GM19239 (cell line): ENCODE results near the gene BRSK1.

ENCODE experiments used
- DNase-seq: peaks from one replicate; pipeline ENCODE4 v3.0.0; 2011; ENCODE audit warnings: low spot score; ENCODE audit not compliant: insufficient read length
- FAIRE-seq: peaks from 2 replicates; lab custom pipeline; 2011; peaks lifted over from hg19 to GRCh38; lab: Jason Lieb, UNC

The BRSK1 gene

DNA sequence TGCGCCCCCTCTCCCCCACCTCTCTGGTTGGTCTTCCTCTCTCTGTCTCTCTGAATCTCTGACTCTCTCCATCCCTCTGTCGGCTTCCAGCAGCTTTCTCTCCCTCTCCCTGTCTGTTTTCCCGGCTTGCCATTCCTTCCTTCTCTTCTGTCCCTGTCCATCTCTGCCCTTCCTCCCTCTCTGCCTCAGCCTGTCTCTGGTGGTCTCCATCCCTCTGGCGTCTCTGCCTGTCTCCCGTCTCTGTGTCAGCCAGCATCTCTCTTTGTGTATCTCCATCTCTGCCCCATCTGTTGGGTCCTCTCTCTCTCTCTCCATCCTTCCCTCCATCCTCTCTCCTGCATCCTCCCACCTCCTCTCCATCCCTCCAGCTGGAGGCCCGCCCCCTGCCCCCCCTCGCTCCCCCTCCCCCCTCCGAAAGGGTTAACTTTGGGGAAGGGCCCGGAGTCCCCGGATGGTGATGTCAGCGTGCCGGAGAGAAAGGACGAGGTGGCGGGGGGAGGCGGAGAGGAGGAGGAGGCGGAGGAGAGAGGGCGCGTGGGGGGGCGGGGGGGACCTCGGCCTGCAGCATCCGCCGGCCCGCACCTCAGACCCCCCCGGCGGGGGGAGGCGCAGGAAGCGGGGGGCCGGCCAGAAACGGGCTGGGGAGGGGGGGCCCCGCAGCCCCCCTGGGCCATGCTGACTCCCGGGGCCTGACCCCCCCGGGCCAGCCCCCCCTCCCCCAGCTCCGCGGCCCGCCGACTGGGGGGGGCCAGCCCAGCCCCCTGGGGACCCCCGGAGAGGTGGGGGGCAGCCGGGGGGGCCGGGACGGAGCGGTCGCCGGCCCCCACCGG, at the start of gene BRSK1:
Gene BRSK1, plus strand, starts transcription at position 450 of the 830 bp plus-strand sequence. CDS start 446 bp downstream, outside the sequence.
- FAIRE-seq (no peak), DNase-seq (no peak)

DNA sequence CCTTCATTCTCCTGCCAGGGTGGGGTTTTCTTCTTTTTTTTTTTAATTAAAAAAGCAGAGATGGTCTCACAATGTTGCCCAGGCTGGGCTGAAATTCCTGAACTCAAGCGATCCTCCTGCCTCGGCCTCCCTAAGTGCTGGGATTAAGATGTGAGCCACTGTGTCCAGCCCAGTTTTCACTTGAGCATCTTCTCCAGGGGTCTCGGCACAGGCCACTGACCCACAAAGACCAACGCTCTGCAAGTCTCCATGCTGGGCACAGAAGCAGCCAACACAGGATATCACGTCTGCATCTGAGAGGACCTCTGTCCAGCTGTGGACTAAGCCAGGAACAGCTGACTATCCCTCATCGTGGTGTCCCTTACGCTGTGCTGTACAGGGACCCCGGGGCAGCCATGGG, 45.8 kb upstream of the BRSK1 start:
- FAIRE-seq (no peak), DNase-seq (no peak)

DNA sequence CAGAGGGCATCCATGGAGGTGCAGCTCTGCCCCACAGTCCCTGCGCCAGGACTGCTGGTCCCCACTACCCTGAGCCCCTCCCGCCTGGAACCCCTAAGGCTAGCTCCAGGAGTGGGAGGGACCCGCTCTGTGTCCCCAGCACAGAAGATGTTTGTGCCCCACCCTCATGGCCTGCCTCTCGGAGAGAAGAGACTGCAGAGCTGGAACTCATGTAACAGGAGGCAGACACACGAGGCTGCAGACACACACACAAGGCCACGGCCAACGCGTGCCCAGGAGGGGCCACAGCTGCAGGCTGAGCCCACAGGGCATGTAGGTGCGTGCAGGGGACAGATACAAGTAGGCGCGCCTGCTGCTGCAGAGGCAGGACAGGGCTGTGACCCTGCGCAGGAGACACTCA, 44.8 kb upstream of the BRSK1 start:
- no peak for FAIRE-seq
- DNase-seq = no peak

DNA sequence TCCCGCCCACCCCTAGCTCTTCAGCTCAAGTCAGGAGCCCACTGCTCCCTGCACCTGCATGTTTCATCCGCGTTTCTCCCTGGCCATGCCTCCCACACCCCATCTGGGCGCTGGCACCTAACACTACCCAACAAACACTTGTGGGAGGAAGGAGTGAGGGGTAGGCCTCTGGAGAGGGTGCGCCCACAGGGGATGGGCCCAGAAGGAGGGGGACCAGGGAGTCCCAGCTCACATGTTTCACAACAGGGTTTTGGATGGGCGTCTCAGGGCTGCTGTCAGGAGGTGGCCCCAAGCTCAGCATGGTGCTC, 43.1 kb upstream of the BRSK1 start:
- FAIRE-seq (no peak), DNase-seq (no peak)

DNA sequence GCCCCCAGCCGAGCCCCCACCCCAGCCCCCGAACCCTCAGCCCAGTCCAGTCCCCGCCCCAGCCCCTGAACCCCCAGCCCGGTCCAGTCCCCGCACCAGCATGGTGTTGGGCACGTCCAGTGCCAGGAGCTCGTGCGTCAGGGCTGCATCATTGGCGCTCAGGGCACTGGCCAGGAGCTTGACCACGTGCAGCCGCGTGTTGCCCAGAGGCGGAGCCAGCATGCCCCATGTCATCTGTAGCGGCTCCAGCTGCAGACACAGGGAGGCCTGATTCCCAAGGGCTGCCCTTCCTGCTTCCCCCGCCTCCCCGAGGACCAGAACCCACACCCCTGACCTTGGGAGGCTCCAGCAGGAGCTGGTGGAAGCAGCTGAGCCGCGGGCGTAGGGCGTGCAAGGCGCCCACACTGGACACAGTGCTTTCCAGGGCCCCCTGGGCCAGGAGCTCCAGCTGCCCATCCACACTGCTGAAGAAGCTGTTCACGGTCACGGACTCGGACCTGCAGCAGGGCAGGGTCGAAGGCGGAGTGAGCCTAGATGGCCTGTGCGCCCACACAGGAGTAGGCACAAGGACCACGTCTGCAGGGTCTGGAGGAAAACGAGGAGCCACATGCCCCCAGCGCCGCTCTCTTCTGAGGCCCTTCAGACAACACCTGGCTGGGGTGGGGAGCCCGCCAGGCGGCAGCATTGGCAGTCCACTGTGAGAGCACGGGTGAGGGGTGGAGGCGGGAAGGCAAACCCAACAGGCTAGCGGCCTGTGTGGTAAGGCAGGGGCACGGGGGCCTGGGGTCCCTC, 42.5 kb upstream of the BRSK1 start:
- DNase-seq (no peak), FAIRE-seq (no peak)

DNA sequence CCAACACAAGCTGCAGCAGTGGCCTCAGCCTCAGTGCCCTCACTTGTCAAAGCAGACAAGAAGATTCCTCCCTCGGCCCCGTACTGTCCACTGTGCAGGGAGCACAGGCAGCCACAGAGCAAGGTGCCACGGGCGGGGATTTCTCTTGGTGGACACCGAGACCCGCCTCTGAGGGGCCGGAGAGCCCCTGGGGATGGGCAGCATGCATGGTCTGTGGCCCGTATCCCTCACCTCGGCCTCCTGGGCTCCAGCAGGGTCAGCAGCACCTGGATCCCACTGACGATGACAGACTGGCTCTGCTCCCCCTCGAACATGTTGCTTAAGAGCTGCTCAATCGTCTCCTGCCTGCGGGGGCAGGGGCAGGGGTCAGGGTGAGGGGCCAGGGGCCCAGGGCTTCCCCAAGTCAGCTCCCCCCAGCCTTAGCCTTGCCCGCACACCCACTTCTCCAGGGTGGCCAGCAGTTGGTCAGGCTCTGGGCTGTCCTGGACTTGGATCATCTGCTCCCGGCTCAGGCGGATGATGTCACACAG, 41.8 kb upstream of the BRSK1 start:
- no peak for DNase-seq
- no peak for FAIRE-seq

DNA sequence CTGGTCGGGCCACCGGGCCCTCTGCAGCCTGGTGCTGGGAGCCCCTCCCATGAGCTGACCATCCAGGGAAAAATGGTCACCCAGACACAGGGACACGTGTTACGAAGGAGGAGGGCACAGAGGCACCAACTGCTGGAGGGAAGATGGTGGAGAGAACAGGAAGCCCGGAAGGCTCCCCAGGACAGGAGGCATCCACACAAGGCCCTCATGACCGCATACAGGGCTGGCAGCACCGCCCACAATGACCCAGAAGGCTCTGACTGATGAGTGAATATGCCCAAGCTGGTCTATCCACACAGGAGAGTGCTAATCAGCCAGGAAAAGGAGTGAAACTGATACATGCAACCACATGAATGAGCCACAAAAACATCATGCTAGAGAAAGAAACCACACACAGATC, 41.3 kb upstream of the BRSK1 start:
- DNase-seq (no peak), FAIRE-seq (no peak)

DNA sequence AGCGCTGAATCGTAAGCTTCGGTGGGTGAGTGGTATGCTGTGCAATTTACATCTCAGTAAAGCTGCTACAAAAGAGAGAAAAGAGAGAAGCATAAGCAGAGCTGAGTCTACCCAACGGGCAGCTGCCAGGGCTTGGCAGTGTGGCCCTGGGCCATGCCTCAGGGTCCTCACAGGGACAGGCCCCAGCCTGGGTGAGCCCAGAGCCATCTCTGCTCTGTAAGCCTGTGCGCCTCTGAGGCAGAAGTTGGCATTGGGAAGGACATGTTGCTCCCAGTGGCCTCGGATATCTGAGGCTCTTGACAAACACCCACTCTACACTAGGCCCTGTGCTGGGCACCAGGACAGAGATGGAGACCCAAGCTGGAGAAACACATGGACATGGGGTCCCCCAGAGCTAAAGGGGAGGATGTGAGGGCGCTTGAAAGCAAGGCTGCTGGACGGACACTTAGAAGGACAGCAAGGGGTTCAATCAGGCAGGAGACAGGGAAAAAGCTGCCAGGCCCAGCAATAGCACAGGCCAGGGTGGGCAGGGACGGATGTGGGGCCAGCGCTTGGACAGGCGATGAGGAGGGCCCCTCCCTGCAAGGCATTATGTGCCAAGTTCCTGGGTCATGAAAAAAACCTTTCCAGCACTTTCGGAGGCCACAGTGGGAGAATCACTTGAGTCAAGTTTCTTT, 39.7 kb upstream of the BRSK1 start:
- no peak for FAIRE-seq
- DNase-seq = no peak

DNA sequence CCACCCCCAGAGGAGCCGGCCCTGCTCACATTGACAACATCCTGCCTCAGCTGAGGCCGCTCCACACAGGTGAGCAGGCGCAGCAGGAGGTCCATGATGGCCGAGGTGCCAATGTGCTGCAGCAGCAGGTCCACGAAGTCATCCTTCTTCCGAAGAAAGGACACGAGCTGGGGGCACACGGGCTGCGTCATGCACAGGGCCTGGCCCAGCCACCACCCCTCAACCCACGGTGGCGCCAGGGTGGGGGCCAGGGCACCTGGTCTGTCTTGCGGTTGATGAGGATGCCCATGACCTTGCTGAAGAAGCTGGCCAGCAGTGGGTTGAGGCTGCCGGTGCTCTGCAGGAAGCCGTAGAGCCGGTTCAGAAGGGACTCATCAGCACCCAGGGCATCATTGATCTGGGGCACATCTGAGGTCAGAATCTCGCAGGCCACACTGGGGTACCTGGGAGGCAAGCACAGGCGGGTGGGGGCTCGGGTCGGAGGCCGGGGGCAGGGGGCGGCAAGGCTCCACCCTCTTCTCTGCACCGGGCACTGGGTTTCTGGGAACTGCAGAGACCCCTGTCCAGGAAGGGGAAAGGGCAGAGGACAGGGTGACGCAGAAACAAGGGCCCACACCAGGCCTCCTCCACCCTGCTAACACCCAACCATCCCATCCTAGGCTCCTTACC, 38.4 kb upstream of the BRSK1 start:
- FAIRE-seq (no peak), DNase-seq (no peak)

DNA sequence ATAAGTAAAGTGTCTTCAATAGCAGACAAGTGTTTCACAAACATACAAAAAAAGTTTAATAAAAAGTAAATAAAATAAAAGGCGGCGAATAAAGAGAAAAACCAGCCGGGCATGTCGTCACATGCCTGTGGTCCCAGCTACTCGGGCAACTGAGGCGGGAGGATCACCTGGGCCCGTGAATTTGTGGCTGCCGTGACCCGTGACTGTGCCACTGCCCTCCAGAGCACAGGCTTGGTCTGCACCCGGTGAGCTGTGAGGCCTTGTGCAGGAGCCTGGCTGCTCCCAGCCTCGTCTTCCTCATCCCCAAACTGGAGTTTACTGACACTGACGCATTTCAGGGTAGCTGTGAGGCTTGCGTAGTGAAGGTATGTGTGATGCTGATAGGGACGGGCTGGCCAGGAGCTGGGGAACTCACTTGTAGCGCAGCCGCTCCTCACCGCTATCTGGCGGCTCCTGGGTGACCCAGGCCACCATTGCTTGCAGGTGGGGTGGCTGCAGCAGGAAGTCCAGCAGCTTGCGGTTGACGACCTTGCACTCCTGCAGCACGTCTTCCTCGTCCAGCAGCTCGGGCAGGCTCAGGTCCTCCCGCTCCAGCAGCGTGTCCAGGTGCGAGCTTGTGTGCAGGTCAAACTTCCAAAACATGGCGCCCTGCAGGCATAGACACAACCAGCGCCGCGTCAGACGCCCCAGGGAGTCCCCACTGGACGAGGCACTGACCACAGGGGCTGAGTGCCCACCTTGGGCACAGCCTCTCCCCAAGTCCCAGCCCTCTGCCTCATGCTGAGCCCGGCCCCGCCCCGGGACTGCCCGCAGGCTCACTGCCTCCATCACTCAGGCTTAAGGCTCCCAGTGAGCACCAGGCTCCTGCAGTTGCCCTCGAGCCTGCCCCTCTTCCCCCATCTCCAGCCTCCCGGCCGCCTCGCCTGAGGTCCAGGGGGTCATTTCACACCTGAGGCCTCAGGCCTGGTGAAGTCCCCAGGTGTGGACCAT, 37.0 kb upstream of the BRSK1 start:
- DNase-seq (no peak), FAIRE-seq (no peak)

DNA sequence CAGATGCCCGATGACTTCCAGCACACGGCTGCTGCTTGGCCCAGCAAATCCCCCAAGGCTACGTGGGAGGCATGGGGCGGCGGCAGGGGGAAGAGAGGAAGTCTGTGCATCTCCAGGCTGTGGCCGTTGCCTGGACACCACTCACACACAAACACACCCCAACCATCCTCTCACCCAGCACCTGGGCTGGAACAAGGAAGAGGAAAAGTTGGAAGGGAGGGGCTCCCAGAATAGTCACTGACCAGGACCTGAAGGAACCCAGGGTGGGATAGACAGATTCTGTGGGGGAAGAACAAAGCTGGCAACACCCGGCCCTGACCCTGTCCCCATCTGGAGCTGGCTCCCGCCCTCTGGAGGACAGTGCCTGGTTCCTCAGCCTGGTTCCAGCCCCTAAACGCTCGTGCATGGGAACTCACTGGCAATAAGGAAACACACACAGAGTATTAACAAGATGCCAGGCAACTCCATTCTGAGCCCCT, 36.1 kb upstream of the BRSK1 start:
- DNase-seq (no peak), FAIRE-seq (no peak)

DNA sequence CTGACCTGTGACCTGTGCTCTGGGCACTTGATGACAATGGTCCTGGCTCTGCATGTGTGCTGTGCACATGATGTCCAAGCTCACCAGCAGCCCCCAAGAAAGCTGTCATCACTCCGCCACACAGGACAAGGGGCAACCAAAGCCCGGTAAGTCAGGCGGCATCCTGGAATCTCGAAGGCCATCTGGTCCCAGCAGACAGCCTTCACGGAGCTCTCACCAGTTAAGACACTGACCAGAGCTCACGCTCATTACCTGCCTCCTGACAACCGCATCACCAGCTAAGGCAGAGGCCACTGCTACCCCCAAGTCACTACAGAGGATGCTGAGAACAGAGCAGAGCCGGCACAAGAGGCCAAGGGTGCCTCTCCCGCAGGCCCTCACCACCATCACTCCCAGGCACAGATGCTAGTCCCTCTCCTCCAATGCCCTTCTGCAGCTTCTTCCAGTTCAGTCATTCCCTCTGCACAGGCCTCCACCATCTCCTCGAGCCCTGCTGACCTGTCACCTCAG, 35.6 kb upstream of the BRSK1 start:
- no peak for FAIRE-seq
- DNase-seq = no peak

DNA sequence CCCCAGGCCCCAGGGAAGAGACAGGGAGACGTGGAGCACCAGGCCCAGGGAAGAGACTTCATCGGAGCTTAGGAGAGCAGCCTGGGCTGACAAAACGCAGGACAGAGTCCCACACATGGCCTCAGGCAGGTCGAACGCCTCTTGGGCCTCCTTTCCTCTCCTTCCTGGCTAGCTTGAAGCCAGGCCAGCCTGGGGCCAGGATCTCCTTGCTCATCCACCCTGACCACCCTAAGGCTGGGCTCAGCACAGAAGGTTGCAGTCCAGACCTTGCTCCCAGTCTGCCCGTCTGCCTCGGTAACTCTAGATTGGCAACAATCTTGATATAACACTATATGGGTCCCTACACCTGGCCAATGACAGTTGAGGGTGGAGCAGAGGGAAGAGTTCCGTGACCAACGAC, 35.1 kb upstream of the BRSK1 start:
- FAIRE-seq (no peak), DNase-seq (no peak)

DNA sequence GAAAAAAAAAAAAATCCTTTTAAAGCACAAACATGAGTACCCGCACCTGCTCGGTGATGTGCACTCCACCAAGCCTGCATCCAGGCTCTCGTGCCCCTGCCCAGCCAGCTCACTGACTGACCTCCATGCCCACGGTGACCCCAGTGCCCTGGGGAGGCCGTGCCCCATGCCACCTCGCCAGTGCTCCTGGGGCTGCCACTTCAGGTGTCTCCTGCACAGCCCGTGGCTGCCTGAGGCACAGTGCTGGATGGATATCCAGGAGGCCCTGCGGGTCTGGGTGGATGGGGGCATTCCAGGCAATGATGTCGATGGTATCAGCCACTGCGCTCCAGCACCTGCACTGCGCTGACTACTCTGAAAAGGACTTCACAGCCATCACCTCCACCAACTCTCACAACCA, 34.0 kb upstream of the BRSK1 start:
- DNase-seq (no peak), FAIRE-seq (no peak)

DNA sequence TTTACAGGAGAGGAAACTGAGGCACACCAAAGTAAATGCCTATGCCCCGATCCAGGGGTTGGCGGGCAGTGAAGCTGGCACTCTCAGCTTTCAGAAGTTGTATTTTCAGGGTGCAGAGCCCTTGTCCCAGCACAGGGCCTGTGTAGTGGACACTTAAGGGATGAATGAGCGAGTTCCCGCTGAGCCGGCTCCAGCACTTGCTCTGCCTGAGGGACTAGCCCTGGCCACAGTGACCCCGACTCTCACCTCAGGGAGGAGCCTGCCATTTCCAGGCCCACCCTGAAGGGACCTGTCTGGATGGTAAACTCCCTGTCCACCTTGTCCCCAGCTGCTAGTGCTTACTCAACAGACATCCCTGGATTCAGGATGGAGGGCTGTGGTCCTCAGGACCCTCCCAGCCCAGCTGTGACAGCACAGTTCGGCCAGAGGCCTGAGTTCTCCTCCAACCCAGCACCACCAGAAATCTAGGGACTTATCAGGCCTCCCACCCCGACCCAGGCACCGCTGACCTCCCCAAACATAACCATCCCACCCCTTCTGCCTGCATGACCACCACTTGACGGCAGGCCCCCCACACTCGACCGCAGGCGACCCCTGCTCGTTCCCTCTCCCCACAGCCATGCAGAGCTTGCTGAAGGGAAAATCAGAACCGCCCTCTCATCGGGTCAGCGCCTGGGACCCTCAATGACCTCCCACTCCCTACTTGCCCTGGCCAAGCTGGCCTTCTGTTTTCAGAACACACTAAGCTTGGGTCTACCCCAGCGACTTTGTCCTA, 33.3 kb upstream of the BRSK1 start:
- no peak for DNase-seq
- no peak for FAIRE-seq

DNA sequence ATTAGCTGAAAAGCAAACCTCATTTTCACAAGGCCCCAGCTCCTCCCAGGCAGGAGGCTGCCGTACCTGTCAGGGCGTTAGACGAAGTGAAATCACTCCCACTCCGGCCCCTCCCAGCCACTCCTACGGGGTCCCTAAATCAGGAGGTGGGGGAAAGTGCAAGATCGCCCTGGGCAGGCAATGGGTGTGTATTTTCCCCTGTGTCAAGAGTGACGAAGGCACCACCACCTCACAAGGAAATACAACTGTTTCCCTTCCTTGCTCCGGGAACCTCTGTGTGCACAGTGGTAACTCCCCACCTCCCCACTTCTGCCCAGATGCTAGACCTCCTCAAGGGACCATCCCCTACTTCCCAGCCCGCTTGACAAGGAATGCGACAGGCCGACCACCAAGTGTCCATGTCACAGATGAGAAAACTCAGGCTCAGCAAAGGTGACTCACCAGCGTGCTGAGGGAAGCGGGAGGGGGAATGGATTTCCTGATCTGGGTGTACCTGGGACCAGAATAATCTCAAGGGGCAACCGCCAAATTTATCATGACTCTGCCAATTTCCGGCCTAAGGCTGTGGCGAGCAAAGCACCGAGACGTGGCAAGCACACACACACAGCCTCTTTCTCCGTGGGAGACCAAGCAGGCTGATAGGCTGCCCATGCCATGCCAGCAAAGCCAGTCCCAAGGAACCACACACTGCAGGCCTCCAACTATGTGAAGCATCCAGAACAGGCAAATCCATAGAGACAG, 32.3 kb upstream of the BRSK1 start:
- FAIRE-seq = peak; percentile 85
- DNase-seq = no peak
